LNCAP (cell line): ENCODE results near the gene LRRC45.

Source experiments
- CTCF ChIP-seq: fragments of 450-650 bp; IDR thresholded peaks from 2 replicates; pipeline ENCODE4 v1.5.1; 2017; ENCODE audit warnings: mild to moderate bottlenecking

The LRRC45 gene

DNA sequence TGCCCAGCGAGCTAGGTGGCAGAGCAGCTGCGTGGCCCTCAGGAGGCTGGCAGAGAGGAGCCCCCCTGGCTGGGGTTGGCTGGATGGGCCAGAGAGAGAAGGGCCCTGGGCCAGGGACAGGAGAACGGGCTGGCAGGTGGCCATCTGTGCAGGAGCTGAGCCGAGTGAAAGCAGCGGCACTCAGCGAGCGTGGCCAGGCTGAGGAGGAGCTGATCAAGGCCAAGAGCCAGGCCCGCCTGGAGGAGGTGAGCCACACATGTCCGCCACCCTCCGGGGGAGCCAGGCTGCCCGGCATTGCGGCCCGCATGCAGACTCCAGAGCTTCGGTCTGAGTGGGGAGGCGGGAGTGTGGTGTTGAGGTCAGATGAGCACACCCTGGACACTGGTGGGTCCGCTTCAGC is 6.3 kb downstream of the LRRC45 start:
- TF ChIP-seq CTCF = no peak

DNA sequence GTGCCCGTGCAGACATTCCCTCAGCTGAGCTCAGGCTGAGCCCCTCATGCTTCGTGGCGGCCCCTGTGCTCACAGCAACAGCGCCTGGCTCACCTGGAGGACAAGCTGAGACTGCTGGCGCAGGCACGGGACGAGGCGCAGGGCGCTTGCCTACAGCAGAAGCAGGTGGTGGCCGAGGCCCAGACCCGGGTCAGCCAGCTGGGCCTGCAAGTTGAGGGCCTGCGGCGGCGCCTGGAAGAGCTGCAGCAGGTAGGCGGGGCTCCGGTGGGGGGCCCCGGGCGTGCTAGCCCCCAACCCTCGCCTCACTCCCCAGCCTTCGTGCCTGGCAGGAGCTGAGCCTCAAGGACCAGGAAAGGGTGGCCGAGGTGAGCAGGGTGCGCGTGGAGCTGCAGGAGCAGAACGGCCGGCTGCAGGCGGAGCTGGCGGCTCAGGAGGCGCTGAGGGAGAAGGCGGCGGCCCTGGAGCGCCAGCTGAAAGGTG is 6.9 kb downstream of the LRRC45 start:
- TF ChIP-seq CTCF = no peak

DNA sequence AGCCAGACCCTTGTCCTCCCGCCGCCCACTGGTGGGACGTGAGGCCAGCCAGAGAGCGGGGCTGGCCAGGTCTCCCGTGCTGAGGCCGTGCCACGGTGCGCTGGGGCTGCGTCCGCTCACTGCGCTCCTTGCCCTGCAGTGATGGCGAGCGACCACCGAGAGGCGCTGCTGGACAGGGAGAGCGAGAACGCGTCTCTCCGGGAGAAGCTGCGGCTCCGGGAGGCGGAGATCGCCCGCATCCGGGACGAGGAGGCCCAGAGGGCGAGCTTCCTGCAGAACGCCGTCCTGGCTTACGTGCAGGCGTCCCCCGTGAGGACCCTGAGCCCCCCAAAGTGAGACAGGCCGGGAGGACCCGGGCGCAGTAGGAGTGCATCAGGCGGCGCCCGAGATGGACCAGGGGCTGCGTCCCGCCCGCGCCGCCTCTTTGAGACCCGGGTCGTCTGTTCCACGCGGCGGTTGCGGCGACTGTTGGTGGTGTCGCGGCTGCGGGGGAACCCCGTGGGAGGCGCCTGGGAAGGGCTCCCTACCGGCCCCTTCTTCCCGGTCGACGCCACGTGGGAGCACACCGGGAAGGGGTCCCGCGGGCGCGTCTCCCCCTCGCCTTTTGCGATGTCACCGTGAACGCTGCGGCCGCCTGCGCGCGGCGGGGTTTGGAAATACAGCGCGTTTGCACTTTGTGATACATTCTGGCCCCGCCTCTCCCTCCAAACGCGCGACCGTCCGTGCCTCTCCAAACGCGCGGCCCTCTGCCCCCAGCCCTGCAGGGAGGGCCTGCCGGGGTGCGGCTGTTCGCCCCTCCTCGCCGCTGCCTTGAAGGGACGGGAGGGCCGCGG is 7.6 kb downstream of the LRRC45 start:
- TF ChIP-seq CTCF = peak; percentile 79

- TF ChIP-seq CTCF = no peak
Measured at GRCh38 chr17:82031303-82031884, 8.3 kb downstream of the LRRC45 start, which contains the start of gene RAC3. TSS of gene RAC3 (plus strand) at chr17:82031678. CDS start at chr17:82031762, 84 bp downstream.

DNA sequence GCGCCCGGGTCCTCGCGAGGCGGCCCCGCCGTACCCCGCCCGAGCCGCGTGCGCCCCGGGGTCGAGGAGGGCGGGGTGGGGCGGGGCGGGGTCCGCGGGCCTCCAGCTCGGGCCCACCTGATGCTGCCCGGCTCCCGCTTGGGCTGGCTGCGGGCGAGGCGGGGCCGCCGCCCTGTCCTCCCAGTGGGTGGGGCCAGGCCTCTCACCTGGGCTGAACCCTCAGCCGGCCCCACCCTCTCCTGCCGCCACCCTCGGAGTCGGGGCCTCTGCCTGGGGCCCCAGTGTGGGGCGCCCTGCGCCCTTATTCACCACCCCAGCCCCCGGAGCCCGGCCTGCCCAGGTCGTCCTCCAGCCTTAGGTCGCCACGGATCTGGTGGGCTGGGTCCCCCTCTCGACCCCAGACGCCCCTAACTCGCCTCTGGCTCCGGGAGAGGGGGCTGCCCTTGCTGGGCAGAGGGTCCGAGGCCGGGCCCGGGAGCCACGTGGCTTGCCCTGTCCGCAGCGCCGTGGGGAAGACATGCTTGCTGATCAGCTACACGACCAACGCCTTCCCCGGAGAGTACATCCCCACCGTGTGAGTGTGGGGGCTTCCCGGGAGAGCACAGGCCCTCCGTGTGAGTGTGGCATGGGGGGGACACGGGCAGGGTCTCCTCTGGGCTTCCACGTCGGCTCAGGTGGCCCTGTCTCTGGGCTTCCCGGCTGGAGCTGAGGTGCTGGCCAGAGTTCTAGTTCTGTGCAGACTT is 9.0 kb downstream of the LRRC45 start:
- no peak for TF ChIP-seq CTCF

- no peak for TF ChIP-seq CTCF
Measured at GRCh38 chr17:82033359-82034085, 10.4 kb downstream of the LRRC45 start.
